Measurements from ENCODE around the gene MELTF. TPM values are rescaled to one million over a fixed set of nuclear protein-coding genes. Genes with fewer than 3 reads are reported as not detected.
A peak's percentile ranks its signal among the peaks of the same experiment; 100 is the strongest.

Gene MELTF
- total and polyA plus RNA-seq, 2 of the 13 experiments (the other 11 are each of a cell fraction or from before 2014, with no cell fraction given), result 3.2 to 7.5 TPM

DNA sequence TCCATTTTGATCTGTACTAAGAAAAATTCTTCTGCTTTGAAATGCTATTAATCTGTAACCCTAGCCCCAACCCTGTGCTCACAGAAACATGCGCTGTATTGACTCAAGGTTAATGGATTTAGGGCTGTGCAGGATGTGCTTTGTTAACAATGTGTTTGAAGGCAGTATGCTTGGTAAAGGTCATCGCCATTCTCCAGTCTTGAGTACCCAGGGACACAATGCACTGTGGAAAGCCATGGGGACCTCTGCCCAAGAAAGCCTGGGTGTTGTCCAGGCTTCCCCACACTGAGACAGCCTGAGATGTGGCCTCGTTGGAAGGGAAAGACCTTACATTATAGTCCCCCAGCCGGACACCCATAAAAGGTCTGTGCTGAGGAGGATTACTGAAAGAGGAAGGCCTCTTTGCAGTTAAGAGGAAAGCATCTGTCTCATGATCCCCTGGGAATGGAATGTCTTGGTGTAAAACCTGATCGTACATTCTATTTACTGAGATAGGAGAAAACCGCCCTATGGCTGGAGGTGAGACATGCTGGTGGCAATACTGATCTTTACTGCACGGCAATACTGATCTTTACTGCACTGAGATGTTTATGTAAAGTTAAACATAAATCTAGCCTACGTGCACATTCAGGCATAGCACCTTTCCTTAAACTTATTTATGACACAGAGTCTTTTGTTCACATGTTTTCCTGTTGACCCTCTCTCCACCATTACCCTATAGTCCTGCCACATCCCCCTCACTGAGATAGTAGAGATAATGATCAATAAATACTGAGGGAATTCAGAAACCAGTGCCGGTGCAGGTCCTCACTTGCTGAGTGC is 67.3 kb downstream of the MELTF start (continued):
- TF ChIP-seq, protein P1, sequence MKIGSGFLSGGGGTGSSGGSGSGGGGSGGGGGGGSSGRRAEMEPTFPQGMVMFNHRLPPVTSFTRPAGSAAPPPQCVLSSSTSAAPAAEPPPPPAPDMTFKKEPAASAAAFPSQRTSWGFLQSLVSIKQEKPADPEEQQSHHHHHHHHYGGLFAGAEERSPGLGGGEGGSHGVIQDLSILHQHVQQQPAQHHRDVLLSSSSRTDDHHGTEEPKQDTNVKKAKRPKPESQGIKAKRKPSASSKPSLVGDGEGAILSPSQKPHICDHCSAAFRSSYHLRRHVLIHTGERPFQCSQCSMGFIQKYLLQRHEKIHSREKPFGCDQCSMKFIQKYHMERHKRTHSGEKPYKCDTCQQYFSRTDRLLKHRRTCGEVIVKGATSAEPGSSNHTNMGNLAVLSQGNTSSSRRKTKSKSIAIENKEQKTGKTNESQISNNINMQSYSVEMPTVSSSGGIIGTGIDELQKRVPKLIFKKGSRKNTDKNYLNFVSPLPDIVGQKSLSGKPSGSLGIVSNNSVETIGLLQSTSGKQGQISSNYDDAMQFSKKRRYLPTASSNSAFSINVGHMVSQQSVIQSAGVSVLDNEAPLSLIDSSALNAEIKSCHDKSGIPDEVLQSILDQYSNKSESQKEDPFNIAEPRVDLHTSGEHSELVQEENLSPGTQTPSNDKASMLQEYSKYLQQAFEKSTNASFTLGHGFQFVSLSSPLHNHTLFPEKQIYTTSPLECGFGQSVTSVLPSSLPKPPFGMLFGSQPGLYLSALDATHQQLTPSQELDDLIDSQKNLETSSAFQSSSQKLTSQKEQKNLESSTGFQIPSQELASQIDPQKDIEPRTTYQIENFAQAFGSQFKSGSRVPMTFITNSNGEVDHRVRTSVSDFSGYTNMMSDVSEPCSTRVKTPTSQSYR (CRISPR knock-in tag; IDR thresholded peaks at IDR 0.05; ENCODE audit: borderline replicate concordance), result peak; percentile 55; the same call in 1 of the 2 replicates
- TF ChIP-seq NBN (conservative IDR thresholded peaks at IDR 0.05) (no peak), ZNF773 (CRISPR knock-in tag; IDR thresholded peaks at IDR 0.05; ENCODE audit: borderline replicate concordance) (no peak), ELF4 (CRISPR knock-in tag; IDR thresholded peaks at IDR 0.05; ENCODE audit: borderline replicate concordance) (peak; percentile 82; the same call in 1 of the 2 replicates), ZC3H13 (CRISPR knock-in tag; IDR thresholded peaks at IDR 0.05) (peak; percentile 82), FOXK2 (IDR thresholded peaks at IDR 0.05) (no peak), EHMT2 (IDR thresholded peaks at IDR 0.05; ENCODE audit: borderline replicate concordance, low read depth, low read length) (0 out of 2 replicates have a peak, but pooled peaks have one; percentile 26), HNRNPUL1 (IDR thresholded peaks at IDR 0.05; ENCODE audit: low read depth, low read length) (no peak), ZNF510 (CRISPR knock-in tag; IDR thresholded peaks at IDR 0.05; ENCODE audit: low read depth) (peak; percentile 45; the same call in 1 of the 2 replicates), ZNF232 (CRISPR knock-in tag; IDR thresholded peaks at IDR 0.05; ENCODE audit: borderline replicate concordance) (no peak), ZKSCAN5 (CRISPR knock-in tag; IDR thresholded peaks at IDR 0.05) (0 out of 2 replicates have a peak, but pooled peaks have one; percentile 25), HOXD1 (CRISPR knock-in tag; IDR thresholded peaks at IDR 0.05) (peak; percentile 37; the same call in 1 of the 2 replicates), ZNF598 (CRISPR knock-in tag; IDR thresholded peaks at IDR 0.05; ENCODE audit: borderline replicate concordance) (peak; percentile 33; the same call in 1 of the 2 replicates), BORCS8-MEF2B (CRISPR knock-in tag; IDR thresholded peaks at IDR 0.05) (peak; percentile 48; the same call in 1 of the 2 replicates), REL (CRISPR knock-in tag; conservative IDR thresholded peaks at IDR 0.05) (no peak), FIP1L1 (IDR thresholded peaks at IDR 0.05; ENCODE audit: borderline replicate concordance, insufficient read depth, low read depth, low read length) (no peak), ZNF441 (CRISPR knock-in tag; IDR thresholded peaks at IDR 0.05; ENCODE audit: borderline replicate concordance) (no peak), NFYC (CRISPR knock-in tag; IDR thresholded peaks at IDR 0.05) (peak; percentile 12; the same call in 1 of the 2 replicates)
- TF ChIP-seq, protein P2, sequence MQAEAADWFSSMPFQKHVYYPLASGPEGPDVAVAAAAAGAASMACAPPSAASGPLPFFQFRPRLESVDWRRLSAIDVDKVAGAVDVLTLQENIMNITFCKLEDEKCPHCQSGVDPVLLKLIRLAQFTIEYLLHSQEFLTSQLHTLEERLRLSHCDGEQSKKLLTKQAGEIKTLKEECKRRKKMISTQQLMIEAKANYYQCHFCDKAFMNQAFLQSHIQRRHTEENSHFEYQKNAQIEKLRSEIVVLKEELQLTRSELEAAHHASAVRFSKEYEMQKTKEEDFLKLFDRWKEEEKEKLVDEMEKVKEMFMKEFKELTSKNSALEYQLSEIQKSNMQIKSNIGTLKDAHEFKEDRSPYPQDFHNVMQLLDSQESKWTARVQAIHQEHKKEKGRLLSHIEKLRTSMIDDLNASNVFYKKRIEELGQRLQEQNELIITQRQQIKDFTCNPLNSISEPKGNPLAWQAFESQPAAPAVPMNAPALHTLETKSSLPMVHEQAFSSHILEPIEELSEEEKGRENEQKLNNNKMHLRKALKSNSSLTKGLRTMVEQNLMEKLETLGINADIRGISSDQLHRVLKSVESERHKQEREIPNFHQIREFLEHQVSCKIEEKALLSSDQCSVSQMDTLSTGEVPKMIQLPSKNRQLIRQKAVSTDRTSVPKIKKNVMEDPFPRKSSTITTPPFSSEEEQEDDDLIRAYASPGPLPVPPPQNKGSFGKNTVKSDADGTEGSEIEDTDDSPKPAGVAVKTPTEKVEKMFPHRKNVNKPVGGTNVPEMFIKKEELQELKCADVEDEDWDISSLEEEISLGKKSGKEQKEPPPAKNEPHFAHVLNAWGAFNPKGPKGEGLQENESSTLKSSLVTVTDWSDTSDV (CRISPR knock-in tag; IDR thresholded peaks at IDR 0.05), result no peak
- TF ChIP-seq, protein P3, sequence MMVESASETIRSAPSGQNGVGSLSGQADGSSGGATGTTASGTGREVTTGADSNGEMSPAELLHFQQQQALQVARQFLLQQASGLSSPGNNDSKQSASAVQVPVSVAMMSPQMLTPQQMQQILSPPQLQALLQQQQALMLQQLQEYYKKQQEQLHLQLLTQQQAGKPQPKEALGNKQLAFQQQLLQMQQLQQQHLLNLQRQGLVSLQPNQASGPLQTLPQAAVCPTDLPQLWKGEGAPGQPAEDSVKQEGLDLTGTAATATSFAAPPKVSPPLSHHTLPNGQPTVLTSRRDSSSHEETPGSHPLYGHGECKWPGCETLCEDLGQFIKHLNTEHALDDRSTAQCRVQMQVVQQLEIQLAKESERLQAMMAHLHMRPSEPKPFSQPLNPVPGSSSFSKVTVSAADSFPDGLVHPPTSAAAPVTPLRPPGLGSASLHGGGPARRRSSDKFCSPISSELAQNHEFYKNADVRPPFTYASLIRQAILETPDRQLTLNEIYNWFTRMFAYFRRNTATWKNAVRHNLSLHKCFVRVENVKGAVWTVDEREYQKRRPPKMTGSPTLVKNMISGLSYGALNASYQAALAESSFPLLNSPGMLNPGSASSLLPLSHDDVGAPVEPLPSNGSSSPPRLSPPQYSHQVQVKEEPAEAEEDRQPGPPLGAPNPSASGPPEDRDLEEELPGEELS (CRISPR knock-in tag; IDR thresholded peaks at IDR 0.05), result peak; percentile 87
- TF ChIP-seq, protein P4, sequence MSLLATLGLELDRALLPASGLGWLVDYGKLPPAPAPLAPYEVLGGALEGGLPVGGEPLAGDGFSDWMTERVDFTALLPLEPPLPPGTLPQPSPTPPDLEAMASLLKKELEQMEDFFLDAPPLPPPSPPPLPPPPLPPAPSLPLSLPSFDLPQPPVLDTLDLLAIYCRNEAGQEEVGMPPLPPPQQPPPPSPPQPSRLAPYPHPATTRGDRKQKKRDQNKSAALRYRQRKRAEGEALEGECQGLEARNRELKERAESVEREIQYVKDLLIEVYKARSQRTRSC (CRISPR knock-in tag; IDR thresholded peaks at IDR 0.05; ENCODE audit: low read depth), result no peak

Data from HepG2 (cell line).